HPDE6-E6E7 (cell line): ENCODE measurements around the gene RNF145.
"Not testable (repeated sequence)": the region's sequence is repeated elsewhere in the genome, so short reads cannot be mapped to it uniquely, and the experiment has no call there.

Experiments
- DNase-seq: peaks from one replicate; pipeline ENCODE4 v3.0.0; 2011; ENCODE audit warnings: missing footprints; ENCODE audit errors: extremely low spot score

The RNF145 gene

GRCh38 chr5:159157552-159157951, 51.8 kb downstream of the RNF145 start:
- no peak for DNase-seq

- DNase-seq, result peak; percentile 76
Observed at GRCh38 chr5:159156426-159157238, 52.7 kb downstream of the RNF145 start.

GRCh38 chr5:159155960-159156359, 53.4 kb downstream of the RNF145 start:
- no peak for DNase-seq

GRCh38 chr5:159152876-159153275, 56.5 kb downstream of the RNF145 start:
- no peak for DNase-seq

- no peak for DNase-seq
Observed at GRCh38 chr5:159149085-159149484, 60.3 kb downstream of the RNF145 start.

- no peak for DNase-seq
Observed at GRCh38 chr5:159147976-159148375, 61.4 kb downstream of the RNF145 start.

GRCh38 chr5:159146839-159147238, 62.5 kb downstream of the RNF145 start:
- DNase-seq, result no peak

GRCh38 chr5:159145160-159145559, 64.2 kb downstream of the RNF145 start:
- not testable (repeated sequence) for DNase-seq

GRCh38 chr5:159139802-159140201, 69.6 kb downstream of the RNF145 start:
- DNase-seq, result no peak

GRCh38 chr5:159135896-159136531, 73.3 kb downstream of the RNF145 start:
- DNase-seq, result peak; percentile 9

- peak; percentile 31 for DNase-seq
Observed at GRCh38 chr5:159133041-159133741, 76.2 kb downstream of the RNF145 start.

GRCh38 chr5:159132429-159133040, 76.8 kb downstream of the RNF145 start:
- no peak for DNase-seq

GRCh38 chr5:159131951-159132350, 77.4 kb downstream of the RNF145 start:
- DNase-seq, result no peak

GRCh38 chr5:159130871-159131270, 78.5 kb downstream of the RNF145 start:
- no peak for DNase-seq

GRCh38 chr5:159128070-159128541, 81.2 kb downstream of the RNF145 start:
- DNase-seq, result no peak

GRCh38 chr5:159123700-159124099, 85.7 kb downstream of the RNF145 start:
- DNase-seq, result no peak

GRCh38 chr5:159123189-159123588, 86.2 kb downstream of the RNF145 start:
- DNase-seq, result no peak

- DNase-seq, result no peak
Observed at GRCh38 chr5:159121061-159121460, 88.3 kb downstream of the RNF145 start.

GRCh38 chr5:159120446-159120845, 88.9 kb downstream of the RNF145 start:
- no peak for DNase-seq

GRCh38 chr5:159119842-159120241, 89.5 kb downstream of the RNF145 start:
- not testable (repeated sequence) for DNase-seq

- not testable (repeated sequence) for DNase-seq
Observed at GRCh38 chr5:159118958-159119659, 90.2 kb downstream of the RNF145 start.
